GM19397 (cell line): Measurements from ENCODE around the gene SLC12A4.

Source experiments
- ATAC-seq: cut with Tn5 transposase; IDR thresholded peaks from one replicate; pipeline ENCODE4 v1.9.1; 2021; ENCODE audit warnings: mild to moderate bottlenecking, moderate library complexity; ENCODE audit not compliant: unreplicated experiment

SLC12A4 gene

GRCh38 chr16:67902831-67903230 is 65.6 kb downstream of the SLC12A4 start:
- no peak for ATAC-seq

DNA sequence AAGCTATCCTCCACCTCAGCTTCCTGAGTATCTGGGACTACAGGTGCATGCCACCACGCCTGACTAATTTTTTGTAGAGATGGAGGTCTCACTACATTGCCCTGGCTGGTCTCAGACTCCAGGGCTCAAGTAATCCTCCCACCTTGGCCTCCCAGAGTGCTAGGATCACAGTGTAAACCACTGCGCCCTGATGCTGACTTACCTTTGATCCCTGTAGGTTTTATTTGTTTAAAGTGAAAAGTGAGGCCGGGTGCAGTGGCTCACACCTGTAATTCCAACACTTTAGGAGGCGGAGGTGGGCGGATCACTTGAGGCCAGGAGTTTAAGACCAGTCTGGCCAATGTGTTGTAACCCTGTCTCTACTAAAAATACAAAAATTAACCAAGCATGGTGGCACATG is 66.7 kb downstream of the SLC12A4 start:
- no peak for ATAC-seq

- no peak for ATAC-seq
Measured at GRCh38 chr16:67897231-67897630, 71.2 kb downstream of the SLC12A4 start.

- ATAC-seq: no peak
Measured at GRCh38 chr16:67893743-67894399, 74.6 kb downstream of the SLC12A4 start.
